ENCODE results near the gene ACTR10.
"Not testable (repeated sequence)": the region's sequence is repeated elsewhere in the genome, so short reads cannot be mapped to it uniquely, and the experiment has no call there.

ACTR10 gene

GRCh38 chr14:58227096-58227819 lies 27.3 kb downstream of the ACTR10 start:
- DNase-seq = no peak

- DNase-seq = no peak
Observed at GRCh38 chr14:58238252-58239243, 38.6 kb downstream of the ACTR10 start.

- peak; percentile 78 for DNase-seq
Observed at GRCh38 chr14:58239244-58240195, 39.6 kb downstream of the ACTR10 start.

- no peak for DNase-seq
Observed at GRCh38 chr14:58243790-58244555, 44.0 kb downstream of the ACTR10 start.

GRCh38 chr14:58244556-58245387 lies 44.8 kb downstream of the ACTR10 start, which contains the start of gene PSMA3:
Gene PSMA3 (plus strand): TSS chr14:58244843. CDS start chr14:58244921, 78 bp downstream.
- DNase-seq = peak; percentile 98

GRCh38 chr14:58245562-58245961 lies 45.6 kb downstream of the ACTR10 start:
- no peak for DNase-seq

GRCh38 chr14:58249611-58250010 lies 49.7 kb downstream of the ACTR10 start:
- DNase-seq = no peak

GRCh38 chr14:58258156-58258555 lies 58.2 kb downstream of the ACTR10 start:
- DNase-seq = no peak

- DNase-seq = not testable (repeated sequence)
Observed at GRCh38 chr14:58262005-58262404, 62.1 kb downstream of the ACTR10 start.

GRCh38 chr14:58265401-58265800 lies 65.5 kb downstream of the ACTR10 start:
- no peak for DNase-seq

- no peak for DNase-seq
Observed at GRCh38 chr14:58270628-58271027, 70.7 kb downstream of the ACTR10 start.

GRCh38 chr14:58272588-58273372 lies 72.8 kb downstream of the ACTR10 start:
- DNase-seq = no peak

- DNase-seq = no peak
Observed at GRCh38 chr14:58274881-58275280, 74.9 kb downstream of the ACTR10 start.

GRCh38 chr14:58275527-58276190 lies 75.7 kb downstream of the ACTR10 start:
- no peak for DNase-seq

- no peak for DNase-seq
Observed at GRCh38 chr14:58276208-58276607, 76.3 kb downstream of the ACTR10 start.

GRCh38 chr14:58278177-58278576 lies 78.2 kb downstream of the ACTR10 start:
- DNase-seq = no peak

- peak; percentile 48 for DNase-seq
Observed at GRCh38 chr14:58280954-58281787, 81.2 kb downstream of the ACTR10 start.

- no peak for DNase-seq
Observed at GRCh38 chr14:58281969-58282368, 82.0 kb downstream of the ACTR10 start.
